ENCODE data around the gene GRIN1.

Gene GRIN1

DNA sequence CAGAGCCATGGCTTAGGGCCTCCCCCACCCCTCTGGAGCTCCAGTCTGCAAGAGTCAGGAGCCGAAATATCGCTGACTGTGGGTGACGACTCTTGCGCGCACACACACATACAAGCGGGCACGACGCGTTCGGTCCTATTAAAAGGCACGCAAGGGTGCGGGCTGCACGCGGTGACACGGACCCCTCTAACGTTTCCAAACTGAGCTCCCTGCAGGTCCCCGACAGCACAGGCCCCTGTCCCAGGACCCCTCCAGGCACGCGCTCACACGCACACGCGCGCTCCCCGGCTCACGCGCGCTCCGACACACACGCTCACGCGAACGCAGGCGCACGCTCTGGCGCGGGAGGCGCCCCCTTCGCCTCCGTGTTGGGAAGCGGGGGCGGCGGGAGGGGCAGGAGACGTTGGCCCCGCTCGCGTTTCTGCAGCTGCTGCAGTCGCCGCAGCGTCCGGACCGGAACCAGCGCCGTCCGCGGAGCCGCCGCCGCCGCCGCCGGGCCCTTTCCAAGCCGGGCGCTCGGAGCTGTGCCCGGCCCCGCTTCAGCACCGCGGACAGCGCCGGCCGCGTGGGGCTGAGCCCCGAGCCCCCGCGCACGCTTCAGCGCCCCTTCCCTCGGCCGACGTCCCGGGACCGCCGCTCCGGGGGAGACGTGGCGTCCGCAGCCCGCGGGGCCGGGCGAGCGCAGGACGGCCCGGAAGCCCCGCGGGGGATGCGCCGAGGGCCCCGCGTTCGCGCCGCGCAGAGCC, at the start of gene GRIN1:
Gene GRIN1 (plus strand): TSS at position 433 of the 746 bp plus-strand sequence. CDS start 333 bp downstream, outside the sequence.
- Histone ChIP-seq H3K27me3 (ENCODE audit: control insufficient read depth in 1 of 2, insufficient read depth in 2 of 2, low read length in 2 of 2) (peaks cover 56 to 68% of the 10 kb centered on the region in 2 donors), H3K4me3 (ENCODE audit: low read depth in 1 of 2, low read length in 2 of 2) (no peak within 1 kb of the TSS), H3K36me3 (ENCODE audit: control insufficient read depth in 1 of 2, insufficient read depth in 2 of 2, low read length in 2 of 2) (no peaks in the 10 kb centered on the region), H3K27ac (ENCODE audit: low read depth, low read length) (no peak within 1 kb of the TSS), H3K4me1 (ENCODE audit: control insufficient read depth in 1 of 2, insufficient read depth in 2 of 2, low read length in 2 of 2) (no peaks in the 10 kb centered on the region), H3K9ac (ENCODE audit: low read depth in 1 of 2, low read length in 2 of 2) (no peak within 1 kb of the TSS), H3K9me3 (ENCODE audit: control insufficient read depth in 1 of 2, low read length in 2 of 2) (no peaks in the 10 kb centered on the region)

DNA sequence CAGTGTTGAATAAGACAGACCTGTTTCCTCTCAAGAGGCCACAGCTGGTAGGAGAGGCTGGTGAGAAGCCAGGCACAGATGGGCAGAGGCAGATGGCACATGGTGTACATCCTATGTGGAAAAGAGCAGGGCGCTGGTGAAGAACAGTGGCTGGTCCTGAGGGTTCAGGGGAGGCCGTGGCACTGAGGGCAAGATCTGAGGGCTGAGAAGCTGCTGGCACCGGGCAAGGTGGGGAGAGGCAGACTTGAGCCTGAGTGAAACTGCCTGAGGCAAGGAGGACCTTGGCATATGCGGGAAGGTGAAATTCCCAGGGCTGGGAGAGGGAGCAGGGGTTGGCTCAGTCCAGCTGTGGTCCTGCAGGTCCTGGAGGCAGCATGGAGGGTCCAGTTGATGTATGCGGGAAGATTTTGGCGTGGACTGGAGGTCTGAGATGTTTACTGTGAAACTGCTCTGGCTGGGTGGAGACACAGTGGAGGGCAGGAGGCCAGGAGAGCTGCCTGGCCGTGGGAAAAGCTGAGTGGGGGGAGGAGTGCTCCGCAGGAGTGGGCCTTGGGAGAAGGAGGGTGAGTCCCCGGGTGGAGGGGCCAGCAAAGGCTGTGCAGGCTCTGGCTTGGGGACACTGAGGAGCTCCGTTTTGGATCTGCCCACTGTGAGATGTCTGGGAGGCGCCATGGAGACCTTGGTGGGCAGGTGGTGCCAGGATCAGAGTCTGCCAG, 49.6 kb upstream of the GRIN1 start:
- Histone ChIP-seq H3K27ac (ENCODE audit: low read depth, low read length) (no peak overlapping the region), H3K27me3 (ENCODE audit: control insufficient read depth in 1 of 2, insufficient read depth in 2 of 2, low read length in 2 of 2) (no peaks in the 10 kb centered on the region), H3K4me1 (ENCODE audit: control insufficient read depth in 1 of 2, insufficient read depth in 2 of 2, low read length in 2 of 2) (peaks cover 14 to 21% of the 10 kb centered on the region in 2 donors), H3K9ac (ENCODE audit: low read depth in 1 of 2, low read length in 2 of 2) (no peak overlapping the region), H3K4me3 (ENCODE audit: low read depth in 1 of 2, low read length in 2 of 2) (no peak overlapping the region), H3K9me3 (ENCODE audit: control insufficient read depth in 1 of 2, low read length in 2 of 2) (no peaks in the 10 kb centered on the region), H3K36me3 (ENCODE audit: control insufficient read depth in 1 of 2, insufficient read depth in 2 of 2, low read length in 2 of 2) (peaks cover 4 to 26% of the 10 kb centered on the region in 2 donors)

DNA sequence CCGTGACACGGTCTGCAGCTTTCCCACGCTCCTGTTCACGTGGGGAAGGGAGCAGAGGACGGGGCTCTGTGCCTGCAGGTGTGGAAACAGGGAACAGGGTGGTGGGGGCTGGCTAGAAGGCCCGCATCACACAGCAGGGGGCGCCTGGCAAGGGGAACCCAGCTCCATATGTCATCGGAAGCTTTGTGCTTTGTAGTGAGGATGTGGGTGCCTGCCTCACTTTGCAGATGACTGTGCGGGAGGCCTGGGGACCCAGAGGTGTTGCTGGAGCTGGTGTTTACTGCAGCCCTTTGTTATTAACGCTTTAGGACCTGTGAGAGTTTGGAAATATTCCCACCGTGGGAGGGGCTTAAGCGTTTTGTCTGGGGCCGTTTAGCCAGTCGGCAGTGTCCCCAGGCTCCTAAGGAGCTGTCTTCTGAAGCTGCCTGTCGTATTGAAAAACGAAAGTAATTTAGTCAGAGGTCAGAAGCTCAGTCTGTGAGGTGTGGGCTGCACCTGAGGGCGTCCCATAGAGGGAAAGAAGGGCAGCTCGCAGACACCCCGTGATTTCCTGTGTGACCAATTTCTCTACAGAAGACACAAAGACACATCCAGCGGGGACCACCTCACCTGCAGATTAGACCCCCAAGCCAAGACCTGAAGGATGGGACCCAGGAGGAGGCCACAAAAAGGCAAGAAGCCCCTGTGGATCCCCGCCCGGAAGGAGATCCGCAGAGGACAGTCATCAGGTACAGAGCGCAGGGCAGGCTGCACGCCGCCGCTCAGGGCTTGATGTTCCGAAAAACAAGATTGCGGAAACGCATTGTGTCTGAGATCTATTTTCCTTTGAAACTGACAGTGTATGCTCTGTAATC, 43.1 kb upstream of the GRIN1 start:
- Histone ChIP-seq H3K4me3 (ENCODE audit: low read depth in 1 of 2, low read length in 2 of 2) (peak overlapping the region; percentile 34 to 61), H3K36me3 (ENCODE audit: control insufficient read depth in 1 of 2, insufficient read depth in 2 of 2, low read length in 2 of 2) (peaks cover 21 to 57% of the 10 kb centered on the region in 2 donors), H3K9ac (ENCODE audit: low read depth in 1 of 2, low read length in 2 of 2) (peak overlapping the region; percentile 9 to 25), H3K27me3 (ENCODE audit: control insufficient read depth in 1 of 2, insufficient read depth in 2 of 2, low read length in 2 of 2) (no peaks in the 10 kb centered on the region), H3K4me1 (ENCODE audit: control insufficient read depth in 1 of 2, insufficient read depth in 2 of 2, low read length in 2 of 2) (peaks cover 0 to 10% of the 10 kb centered on the region in 2 donors), H3K27ac (ENCODE audit: low read depth, low read length) (peak overlapping the region; percentile 21), H3K9me3 (ENCODE audit: control insufficient read depth in 1 of 2, low read length in 2 of 2) (no peaks in the 10 kb centered on the region)

DNA sequence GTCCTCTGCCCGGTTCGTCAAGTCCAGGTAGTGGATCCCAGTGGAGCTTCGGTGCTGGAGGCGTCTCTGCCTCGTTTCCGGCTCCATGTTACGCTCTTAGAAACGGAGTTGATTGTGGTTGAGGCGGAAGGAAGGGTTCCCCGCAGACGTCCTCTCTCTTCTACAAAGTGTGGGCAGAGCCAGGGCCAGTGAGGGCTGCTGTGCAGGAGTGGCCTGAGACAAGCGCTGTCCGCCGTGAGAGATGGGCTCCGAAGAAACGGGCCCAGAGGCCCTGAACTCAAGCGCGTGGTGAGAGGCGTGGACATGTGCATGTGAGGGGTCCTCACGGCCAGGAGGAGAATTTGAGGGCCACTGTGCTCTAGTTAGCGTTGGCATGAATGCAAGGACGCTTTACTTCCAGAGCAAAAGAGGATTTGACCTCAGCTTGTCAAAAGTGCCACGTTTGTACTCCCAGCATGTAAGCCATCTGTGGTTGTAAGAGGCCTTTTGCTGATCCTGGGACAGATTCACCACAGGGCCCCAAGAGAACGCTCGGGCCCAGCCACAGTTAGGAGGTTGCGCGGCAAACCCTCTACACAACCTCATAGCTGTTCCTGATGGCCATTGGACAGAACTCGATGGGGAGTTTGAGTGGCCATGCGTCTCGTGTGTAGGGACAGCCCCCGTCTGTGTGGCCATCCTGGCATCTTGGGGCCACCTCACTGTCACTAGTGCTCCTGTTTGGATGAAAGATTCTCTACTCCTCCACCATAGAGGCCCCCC, 42.0 kb upstream of the GRIN1 start:
- Histone ChIP-seq H3K9me3 (ENCODE audit: control insufficient read depth in 1 of 2, low read length in 2 of 2) (peaks cover 0 to 2% of the 10 kb centered on the region in 2 donors), H3K4me1 (ENCODE audit: control insufficient read depth in 1 of 2, insufficient read depth in 2 of 2, low read length in 2 of 2) (peaks cover 0 to 10% of the 10 kb centered on the region in 2 donors), H3K27ac (ENCODE audit: low read depth, low read length) (no peak overlapping the region), H3K27me3 (ENCODE audit: control insufficient read depth in 1 of 2, insufficient read depth in 2 of 2, low read length in 2 of 2) (no peaks in the 10 kb centered on the region), H3K36me3 (ENCODE audit: control insufficient read depth in 1 of 2, insufficient read depth in 2 of 2, low read length in 2 of 2) (peaks cover 30 to 65% of the 10 kb centered on the region in 2 donors), H3K9ac (ENCODE audit: low read depth in 1 of 2, low read length in 2 of 2) (no peak overlapping the region), H3K4me3 (ENCODE audit: low read depth in 1 of 2, low read length in 2 of 2) (no peak overlapping the region)

DNA sequence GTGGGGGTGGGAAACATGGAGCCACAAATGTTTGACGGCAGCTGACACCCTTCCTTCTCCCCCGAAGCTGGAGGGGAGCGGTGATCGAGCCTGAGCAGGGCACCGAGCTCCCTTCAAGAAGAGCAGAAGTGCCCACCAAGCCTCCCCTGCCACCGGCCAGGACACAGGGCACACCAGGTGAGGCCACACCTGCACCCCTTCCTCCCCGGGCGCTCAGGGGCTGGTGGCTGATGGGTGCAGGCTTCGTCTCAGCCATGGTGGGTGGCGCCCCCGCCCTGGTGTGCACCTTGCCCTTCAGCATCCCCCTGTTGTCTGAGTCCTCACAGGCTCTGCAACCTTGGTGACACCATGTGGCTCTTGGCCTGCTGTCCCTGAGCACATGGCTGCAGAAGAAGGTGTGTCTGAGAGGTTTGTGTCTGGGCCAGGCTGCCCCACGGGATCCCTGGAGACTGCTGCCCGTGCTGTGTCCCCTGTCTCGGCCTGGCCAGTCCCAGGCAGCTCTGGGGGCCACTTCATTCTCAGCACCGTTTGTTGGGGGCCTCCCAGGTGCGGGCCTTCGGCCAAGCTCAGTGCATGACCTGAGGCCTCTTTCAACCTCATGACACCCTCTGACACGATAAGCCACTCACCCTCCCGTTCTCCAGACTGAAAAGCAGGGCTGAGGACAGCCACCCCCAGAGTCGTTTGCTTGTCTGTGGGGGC, 41.0 kb upstream of the GRIN1 start:
- H3K9ac ChIP-seq (ENCODE audit: low read depth in 1 of 2, low read length in 2 of 2) = no peak overlapping the region
- H3K27ac ChIP-seq (ENCODE audit: low read depth, low read length) = no peak overlapping the region
- peaks cover 0 to 11% of the 10 kb centered on the region in 2 donors for H3K9me3 ChIP-seq (ENCODE audit: control insufficient read depth in 1 of 2, low read length in 2 of 2)
- H3K36me3 ChIP-seq (ENCODE audit: control insufficient read depth in 1 of 2, insufficient read depth in 2 of 2, low read length in 2 of 2) = peaks cover 39 to 69% of the 10 kb centered on the region in 2 donors
- peaks cover 0 to 10% of the 10 kb centered on the region in 2 donors for H3K4me1 ChIP-seq (ENCODE audit: control insufficient read depth in 1 of 2, insufficient read depth in 2 of 2, low read length in 2 of 2)
- no peaks in the 10 kb centered on the region for H3K27me3 ChIP-seq (ENCODE audit: control insufficient read depth in 1 of 2, insufficient read depth in 2 of 2, low read length in 2 of 2)
- no peak overlapping the region for H3K4me3 ChIP-seq (ENCODE audit: low read depth in 1 of 2, low read length in 2 of 2)

DNA sequence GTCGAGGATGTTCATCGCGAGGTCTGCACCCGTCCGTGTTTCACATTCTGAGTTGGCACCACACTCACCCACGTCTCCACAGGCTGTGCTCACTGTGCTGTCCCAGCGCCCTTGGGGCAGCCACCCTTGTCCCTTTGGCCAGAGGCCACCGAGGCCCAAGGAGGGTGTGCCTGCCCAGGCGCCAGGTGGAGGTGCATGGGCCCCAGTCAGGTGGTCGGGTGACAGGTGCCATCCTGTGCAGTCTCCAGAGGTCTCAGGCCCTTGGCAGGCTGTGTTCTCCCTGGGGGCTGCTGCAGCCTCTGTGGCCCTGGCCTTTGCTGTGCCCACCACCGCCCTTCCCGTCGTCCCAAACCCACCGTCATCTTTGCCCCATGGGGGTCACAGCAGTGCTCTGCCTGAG, 39.7 kb upstream of the GRIN1 start:
- Histone ChIP-seq H3K27ac (ENCODE audit: low read depth, low read length) (no peak overlapping the region), H3K9ac (ENCODE audit: low read depth in 1 of 2, low read length in 2 of 2) (no peak overlapping the region), H3K36me3 (ENCODE audit: control insufficient read depth in 1 of 2, insufficient read depth in 2 of 2, low read length in 2 of 2) (peaks cover 49 to 77% of the 10 kb centered on the region in 2 donors), H3K9me3 (ENCODE audit: control insufficient read depth in 1 of 2, low read length in 2 of 2) (peaks cover 4 to 12% of the 10 kb centered on the region in 2 donors), H3K27me3 (ENCODE audit: control insufficient read depth in 1 of 2, insufficient read depth in 2 of 2, low read length in 2 of 2) (no peaks in the 10 kb centered on the region), H3K4me3 (ENCODE audit: low read depth in 1 of 2, low read length in 2 of 2) (no peak overlapping the region), H3K4me1 (ENCODE audit: control insufficient read depth in 1 of 2, insufficient read depth in 2 of 2, low read length in 2 of 2) (peaks cover 0 to 10% of the 10 kb centered on the region in 2 donors)

DNA sequence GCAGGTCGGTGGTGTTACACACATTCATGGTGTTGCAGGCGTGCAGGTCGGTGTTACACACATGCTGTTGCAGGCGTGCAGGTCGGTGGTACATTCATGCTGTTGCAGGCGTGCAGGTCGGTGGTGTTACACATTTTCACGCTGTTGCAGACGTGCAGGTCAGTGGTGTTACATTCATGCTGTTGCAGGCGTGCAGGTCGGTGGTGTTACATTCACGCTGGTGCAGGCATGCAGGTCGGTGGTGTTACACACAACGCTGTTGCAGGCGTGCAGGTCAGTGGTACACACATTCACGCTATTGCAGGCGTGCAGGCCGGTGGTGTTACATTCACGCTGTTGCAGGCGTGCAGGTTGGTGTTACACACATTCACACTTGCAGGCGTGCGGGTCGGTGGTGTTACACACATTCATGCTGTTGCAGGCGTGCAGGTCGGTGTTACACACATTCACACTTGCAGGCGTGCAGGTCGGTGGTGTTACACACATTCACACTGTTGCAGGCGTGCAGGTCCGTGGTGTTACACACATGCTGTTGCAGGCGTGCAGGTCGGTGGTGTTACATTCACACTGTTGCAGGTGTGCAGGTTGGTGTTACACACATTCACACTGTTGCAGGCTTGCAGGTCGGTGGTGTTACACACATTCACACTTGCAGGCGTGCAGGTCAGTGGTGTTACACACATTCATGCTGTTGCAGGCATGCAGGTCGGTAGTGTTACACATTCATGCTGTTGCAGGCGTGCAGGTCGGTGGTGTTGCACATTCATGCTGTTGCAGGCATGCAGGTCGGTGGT, 35.6 kb upstream of the GRIN1 start:
- H3K36me3 ChIP-seq (ENCODE audit: control insufficient read depth in 1 of 2, insufficient read depth in 2 of 2, low read length in 2 of 2) = peaks cover 38 to 91% of the 10 kb centered on the region in 2 donors
- no peaks in the 10 kb centered on the region for H3K27me3 ChIP-seq (ENCODE audit: control insufficient read depth in 1 of 2, insufficient read depth in 2 of 2, low read length in 2 of 2)
- no peak overlapping the region for H3K9ac ChIP-seq (ENCODE audit: low read depth in 1 of 2, low read length in 2 of 2)
- H3K9me3 ChIP-seq (ENCODE audit: control insufficient read depth in 1 of 2, low read length in 2 of 2) = peaks cover 4 to 12% of the 10 kb centered on the region in 2 donors
- no peaks in the 10 kb centered on the region for H3K4me1 ChIP-seq (ENCODE audit: control insufficient read depth in 1 of 2, insufficient read depth in 2 of 2, low read length in 2 of 2)
- no peak overlapping the region for H3K27ac ChIP-seq (ENCODE audit: low read depth, low read length)
- H3K4me3 ChIP-seq (ENCODE audit: low read depth in 1 of 2, low read length in 2 of 2) = no peak overlapping the region

DNA sequence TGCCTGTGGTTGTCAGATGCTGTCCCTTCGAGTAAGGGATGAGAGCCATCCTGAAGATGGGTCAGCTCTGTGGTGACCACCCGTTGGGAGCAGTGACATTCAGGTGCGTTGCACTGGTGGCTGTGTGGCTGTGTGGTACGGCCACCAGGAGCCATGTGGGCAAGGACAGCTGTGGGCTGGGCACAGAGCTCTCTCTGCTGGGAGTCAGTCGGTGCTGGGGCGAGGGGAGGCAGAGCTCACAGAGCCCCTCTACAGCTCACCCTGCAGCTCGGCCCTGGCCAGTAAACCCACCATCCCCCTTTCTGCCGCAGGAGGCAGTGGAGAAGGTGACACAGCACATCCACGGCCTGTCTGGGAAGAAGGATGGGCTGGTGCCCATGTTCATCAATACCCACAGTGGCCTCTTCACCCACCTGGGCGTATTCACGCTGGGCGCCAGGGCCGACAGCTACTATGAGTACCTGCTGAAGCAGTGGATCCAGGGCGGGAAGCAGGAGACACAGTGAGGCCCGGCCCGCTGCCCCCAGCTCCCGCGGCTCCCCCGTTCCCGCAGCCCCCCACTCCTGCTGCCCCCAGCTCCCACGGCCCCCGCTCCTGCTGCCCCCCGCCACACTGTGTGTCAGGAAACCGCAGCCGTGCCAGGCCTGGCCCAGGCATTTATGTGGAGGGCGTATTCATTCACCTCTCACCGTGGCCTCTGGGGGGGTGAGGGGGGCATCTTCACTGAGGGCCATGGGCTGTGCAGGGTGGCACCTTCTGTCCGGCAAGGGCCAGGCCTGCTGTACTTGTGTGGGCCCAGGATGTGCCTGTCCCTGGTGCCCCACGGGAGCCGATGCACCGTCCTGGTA, 32.9 kb upstream of the GRIN1 start:
- H3K36me3 ChIP-seq (ENCODE audit: control insufficient read depth in 1 of 2, insufficient read depth in 2 of 2, low read length in 2 of 2) = peaks cover 37 to 91% of the 10 kb centered on the region in 2 donors
- H3K9ac ChIP-seq (ENCODE audit: low read depth in 1 of 2, low read length in 2 of 2) = no peak overlapping the region
- no peak overlapping the region for H3K4me3 ChIP-seq (ENCODE audit: low read depth in 1 of 2, low read length in 2 of 2)
- peaks cover 4 to 12% of the 10 kb centered on the region in 2 donors for H3K9me3 ChIP-seq (ENCODE audit: control insufficient read depth in 1 of 2, low read length in 2 of 2)
- H3K27me3 ChIP-seq (ENCODE audit: control insufficient read depth in 1 of 2, insufficient read depth in 2 of 2, low read length in 2 of 2) = no peaks in the 10 kb centered on the region
- no peaks in the 10 kb centered on the region for H3K4me1 ChIP-seq (ENCODE audit: control insufficient read depth in 1 of 2, insufficient read depth in 2 of 2, low read length in 2 of 2)
- H3K27ac ChIP-seq (ENCODE audit: low read depth, low read length) = no peak overlapping the region

All from duodenal mucosa (tissue), 2 donors.